PFSK-1 (cell line): ENCODE data around the gene COPS2.

Source experiments
- POLR2AphosphoS5 ChIP-seq: IDR thresholded peaks from 2 replicates; pipeline ENCODE4 v1.6.1; 2012; ENCODE audit warnings: low read depth, mild to moderate bottlenecking, control low read depth, low read length, moderate library complexity
- REST ChIP-seq, 2 experiments: IDR thresholded peaks; 2 replicates each; pipeline versions ENCODE4 v1.6.1 to v1.8.0; 2011 to 2012; ENCODE audit warnings: low read depth in 2 of 2, low read length in 2 of 2, control low read depth in 1 of 2, inconsistent platforms in 1 of 2, mild to moderate bottlenecking in 1 of 2, moderate library complexity in 1 of 2; ENCODE audit not compliant: insufficient read depth in 1 of 2

GRCh38 chr15:49145651-49146609 lies 9.5 kb downstream of the COPS2 start:
- TF ChIP-seq POLR2AphosphoS5 = no peak
- no peak for TF ChIP-seq REST (IDR thresholded peaks at IDR 0.05; ENCODE audit: insufficient read depth in 1 of 2, low read depth in 2 of 2, low read length in 2 of 2)
